ENCODE results near the gene UGGT1. TPM values are rescaled to one million over a fixed set of nuclear protein-coding genes. Genes with fewer than 3 reads are reported as not detected.

UGGT1 gene
- total RNA-seq, 1 experiment from 2014 or later, result 77.5 TPM

GRCh38 chr2:128064353-128064752, 26.6 kb upstream of the UGGT1 start:
- H3K27me3 Mint-ChIP-seq (ENCODE audit: insufficient read depth, unreplicated experiment), result no peaks in the 10 kb centered on the region
- H3K27ac Mint-ChIP-seq (ENCODE audit: unreplicated experiment), result no peak overlapping the region
- H3K36me3 Mint-ChIP-seq (ENCODE audit: insufficient read depth, unreplicated experiment), result no peaks in the 10 kb centered on the region
- no peak overlapping the region for H3K4me3 Mint-ChIP-seq (ENCODE audit: unreplicated experiment)
- Histone ChIP-seq H3K27me3 (replicated peaks; ENCODE audit: control insufficient read depth, insufficient read depth, low read length) (no peaks in the 10 kb centered on the region), H3K4me1 (peaks cover 4% of the 10 kb centered on the region), H3K36me3 (ENCODE audit: control insufficient read depth, insufficient read depth, low read length) (no peaks in the 10 kb centered on the region), H3K4me3 (ENCODE audit: low read depth, low read length) (no peak overlapping the region), H3K9me3 (no peaks in the 10 kb centered on the region)
- CTCF ChIA-PET, result interaction anchor here (0.7 to 1.9 kb wide), 6 partner anchors 22 to 251 kb away, joined by 3 to 11 read pairs (median 5); no protein-coding TSS in a partner anchor
- BruUV-seq (replicated peaks), result no TSS peak
- intact Hi-C loops (cut with micrococcal nuclease; ENCODE audit: unreplicated experiment), result loop anchor here (10.0 kb wide), 1 partner anchor 250 kb away; the partner anchor contains the start of gene HS6ST1
- TF ChIP-seq CTCF (IDR thresholded peaks at IDR 0.05; ENCODE audit: insufficient read depth in 1 of 2, low read depth in 1 of 2, low read length in 1 of 2, severe bottlenecking in 1 of 2, unreplicated experiment in 1 of 2), result no peak
- peaks cover 9% of the 10 kb centered on the region for H3K4me1 Mint-ChIP-seq (ENCODE audit: low read depth, unreplicated experiment)
- POLR2A ChIA-PET, result interaction anchor here (0.6 to 0.7 kb wide), 2 partner anchors 150 to 178 kb away, joined by 3 to 8 read pairs; no protein-coding TSS in a partner anchor
- no peaks in the 10 kb centered on the region for H3K9me3 Mint-ChIP-seq (ENCODE audit: unreplicated experiment)
- no peak for DNase-seq

- intact Hi-C loops (cut with micrococcal nuclease; ENCODE audit: unreplicated experiment), result loop anchor here (10.0 kb wide), 1 partner anchor 245 kb away; the partner anchor contains the start of gene HS6ST1
These were observed 21.2 kb upstream of the UGGT1 start for GRCh38 chr2:128069769-128070168.

GRCh38 chr2:128073278-128073677, 17.7 kb upstream of the UGGT1 start:
- no peaks in the 10 kb centered on the region for H3K4me1 ChIP-seq
- no peaks in the 10 kb centered on the region for H3K36me3 ChIP-seq (ENCODE audit: control insufficient read depth, insufficient read depth, low read length)
- no peaks in the 10 kb centered on the region for H3K36me3 Mint-ChIP-seq (ENCODE audit: insufficient read depth, unreplicated experiment)
- no peaks in the 10 kb centered on the region for H3K27me3 Mint-ChIP-seq (ENCODE audit: insufficient read depth, unreplicated experiment)
- no peaks in the 10 kb centered on the region for H3K9me3 ChIP-seq
- H3K4me3 Mint-ChIP-seq (ENCODE audit: unreplicated experiment), result no peak overlapping the region
- no peak for TF ChIP-seq CTCF (IDR thresholded peaks at IDR 0.05; ENCODE audit: insufficient read depth in 1 of 2, low read depth in 1 of 2, low read length in 1 of 2, severe bottlenecking in 1 of 2, unreplicated experiment in 1 of 2)
- H3K4me1 Mint-ChIP-seq (ENCODE audit: low read depth, unreplicated experiment), result no peaks in the 10 kb centered on the region
- DNase-seq, result no peak
- no peaks in the 10 kb centered on the region for H3K27me3 ChIP-seq (replicated peaks; ENCODE audit: control insufficient read depth, insufficient read depth, low read length)
- H3K4me3 ChIP-seq (ENCODE audit: low read depth, low read length), result no peak overlapping the region
- no TSS peak for BruUV-seq (replicated peaks)
- intact Hi-C loops (cut with micrococcal nuclease; ENCODE audit: unreplicated experiment), result no loop called here
- H3K9me3 Mint-ChIP-seq (ENCODE audit: unreplicated experiment), result no peaks in the 10 kb centered on the region
- POLR2A ChIA-PET, result no interaction called here
- no peak overlapping the region for H3K27ac Mint-ChIP-seq (ENCODE audit: unreplicated experiment)
- CTCF ChIA-PET, result no interaction called here

More at GRCh38 chr2:128069769-128070168, 21.2 kb upstream of the UGGT1 start:
- ChIA-PET CTCF (no interaction called here), POLR2A (no interaction called here)
- H3K27me3 Mint-ChIP-seq (ENCODE audit: insufficient read depth, unreplicated experiment), result no peaks in the 10 kb centered on the region
- H3K4me3 Mint-ChIP-seq (ENCODE audit: unreplicated experiment), result no peak overlapping the region
- DNase-seq, result no peak
- no peaks in the 10 kb centered on the region for H3K36me3 Mint-ChIP-seq (ENCODE audit: insufficient read depth, unreplicated experiment)
- H3K9me3 ChIP-seq, result no peaks in the 10 kb centered on the region
- H3K4me1 Mint-ChIP-seq (ENCODE audit: low read depth, unreplicated experiment), result no peaks in the 10 kb centered on the region
- no peaks in the 10 kb centered on the region for H3K9me3 Mint-ChIP-seq (ENCODE audit: unreplicated experiment)
- BruUV-seq (replicated peaks), result no TSS peak
- H3K27ac Mint-ChIP-seq (ENCODE audit: unreplicated experiment), result no peak overlapping the region
- H3K36me3 ChIP-seq (ENCODE audit: control insufficient read depth, insufficient read depth, low read length), result no peaks in the 10 kb centered on the region
- H3K27me3 ChIP-seq (replicated peaks; ENCODE audit: control insufficient read depth, insufficient read depth, low read length), result no peaks in the 10 kb centered on the region
- H3K4me1 ChIP-seq, result no peaks in the 10 kb centered on the region
- H3K4me3 ChIP-seq (ENCODE audit: low read depth, low read length), result no peak overlapping the region
- TF ChIP-seq CTCF (IDR thresholded peaks at IDR 0.05; ENCODE audit: insufficient read depth in 1 of 2, low read depth in 1 of 2, low read length in 1 of 2, severe bottlenecking in 1 of 2, unreplicated experiment in 1 of 2), result no peak
